Lung (tissue), 12 donors: ENCODE results near the gene SYN1. TPM values are rescaled to one million over a fixed set of nuclear protein-coding genes. Genes with fewer than 3 reads are reported as not detected.

ENCODE experiments used
- ATAC-seq: fragments of 200-7000 bp; cut with Tn5 transposase; one replicate; pipeline ENCODE4 v1.9.1; 2020; ENCODE audit warnings: moderate number of reproducible peaks; ENCODE audit not compliant: insufficient read depth, low FRiP score
- DNase-seq, 3 donors: peaks; one replicate each; pipeline ENCODE4 v3.0.0-alpha.2; 2013 to 2017
- H3K27ac ChIP-seq, 2 donors: one replicate each; pipeline ENCODE4 v1.5.1; 2013; ENCODE audit warnings: mild to moderate bottlenecking in 2 of 2, moderate library complexity in 2 of 2, control low read depth in 1 of 2, inconsistent platforms in 1 of 2, low read depth in 1 of 2, low read length in 1 of 2
- H3K27me3 ChIP-seq, 3 donors: one replicate each; pipeline ENCODE4 v1.5.1; 2013; ENCODE audit warnings: low read length in 2 of 3; ENCODE audit not compliant: control insufficient read depth in 3 of 3, insufficient read depth in 3 of 3
- H3K36me3 ChIP-seq, 4 donors: one replicate each; pipeline ENCODE4 v1.5.1; 2013; ENCODE audit warnings: low read length in 4 of 4, mild to moderate bottlenecking in 1 of 4, moderate library complexity in 1 of 4; ENCODE audit not compliant: control insufficient read depth in 4 of 4, insufficient read depth in 4 of 4
- H3K4me1 ChIP-seq, 5 donors: one replicate each; pipeline ENCODE4 v1.5.1; 2013; ENCODE audit warnings: low read length in 5 of 5, mild to moderate bottlenecking in 2 of 5, moderate library complexity in 1 of 5; ENCODE audit not compliant: control insufficient read depth in 5 of 5, insufficient read depth in 5 of 5
- H3K4me3 ChIP-seq: one replicate; pipeline ENCODE4 v1.5.1; 2013; ENCODE audit warnings: mild to moderate bottlenecking, control low read depth, moderate library complexity
- H3K9ac ChIP-seq, 2 donors: one replicate each; pipeline ENCODE4 v1.5.1; 2013; ENCODE audit warnings: low read length in 2 of 2, control low read depth in 1 of 2; ENCODE audit not compliant: insufficient read depth in 1 of 2
- H3K9me3 ChIP-seq, 4 donors: one replicate each; pipeline ENCODE4 v1.5.1; 2013; ENCODE audit warnings: low read length in 3 of 4, mild to moderate bottlenecking in 1 of 4, moderate library complexity in 1 of 4; ENCODE audit not compliant: control insufficient read depth in 4 of 4, insufficient read depth in 3 of 4
- WGBS, 2 donors: extraction: QIAGEN DNeasy Blood & Tissue Kit; methylation state at CpG; one replicate each; pipeline ENCODE4 v1.1.7; 2013; 5-methylcytosine and 5-hydroxymethylcytosine counted together
- polyA plus RNA-seq, 2 donors: library from polyadenylated mRNA; stranded (reverse); fragments of 200-250 nt; gene quantifications; one replicate each; pipeline ENCODE4 v1.2.1, GENCODE V29; 2013
- total RNA-seq, 2 donors: library from RNA; depleted of rRNA in 1 of 2; stranded (reverse); fragments of >200 nt in 1 of 2; gene quantifications; one replicate each; pipeline ENCODE4 v1.2.1, GENCODE V29; 2014 to 2021
- TF ChIP-seq, protein P1 (sequence below): IDR thresholded peaks from 2 replicates; pipeline ENCODE4 v1.5.1; 2012; ENCODE audit warnings: mild to moderate bottlenecking; ENCODE audit errors: control extremely low read depth, extremely low read depth
- donor health status: control.
- donor health status: control.
- donor health status: Bipolar disorder and iron deficiency.
- donor health status: healthy.
- donor health status: DM: yes; HTN: yes; CAD: no.

Gene SYN1
- total and polyA plus RNA-seq, 4 donors, result 0.11 to 4.5 (median 1.3) TPM

DNA sequence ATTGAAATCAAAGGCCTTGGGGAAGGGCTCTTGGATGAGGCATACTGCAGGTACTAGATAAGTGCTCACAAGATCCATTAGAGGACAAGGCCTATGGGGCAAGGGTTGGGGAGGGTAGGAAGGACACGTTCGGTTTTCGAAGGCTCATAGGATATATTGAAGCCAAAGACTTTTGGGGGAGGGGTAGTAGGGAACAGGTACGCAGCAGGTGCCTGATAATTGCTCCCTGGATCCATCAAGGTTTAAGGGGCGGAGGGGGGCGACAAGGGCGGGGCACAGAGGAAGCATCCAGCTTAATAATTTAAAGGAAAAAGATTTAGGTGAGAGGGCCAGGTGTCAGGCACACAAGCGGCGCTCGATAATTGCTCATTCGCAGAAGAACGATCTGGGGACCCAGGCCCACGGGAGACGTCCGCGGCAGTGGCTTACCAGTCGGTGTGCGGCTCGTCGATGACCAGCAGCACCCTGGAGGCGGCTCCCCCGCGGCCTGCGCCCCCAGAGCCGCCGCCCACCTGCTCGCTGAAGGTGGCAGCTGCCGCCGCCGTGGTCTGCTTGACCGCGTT, 653 bp downstream of the SYN1 start:
- ATAC-seq, result no peak
- TF ChIP-seq, protein P1, sequence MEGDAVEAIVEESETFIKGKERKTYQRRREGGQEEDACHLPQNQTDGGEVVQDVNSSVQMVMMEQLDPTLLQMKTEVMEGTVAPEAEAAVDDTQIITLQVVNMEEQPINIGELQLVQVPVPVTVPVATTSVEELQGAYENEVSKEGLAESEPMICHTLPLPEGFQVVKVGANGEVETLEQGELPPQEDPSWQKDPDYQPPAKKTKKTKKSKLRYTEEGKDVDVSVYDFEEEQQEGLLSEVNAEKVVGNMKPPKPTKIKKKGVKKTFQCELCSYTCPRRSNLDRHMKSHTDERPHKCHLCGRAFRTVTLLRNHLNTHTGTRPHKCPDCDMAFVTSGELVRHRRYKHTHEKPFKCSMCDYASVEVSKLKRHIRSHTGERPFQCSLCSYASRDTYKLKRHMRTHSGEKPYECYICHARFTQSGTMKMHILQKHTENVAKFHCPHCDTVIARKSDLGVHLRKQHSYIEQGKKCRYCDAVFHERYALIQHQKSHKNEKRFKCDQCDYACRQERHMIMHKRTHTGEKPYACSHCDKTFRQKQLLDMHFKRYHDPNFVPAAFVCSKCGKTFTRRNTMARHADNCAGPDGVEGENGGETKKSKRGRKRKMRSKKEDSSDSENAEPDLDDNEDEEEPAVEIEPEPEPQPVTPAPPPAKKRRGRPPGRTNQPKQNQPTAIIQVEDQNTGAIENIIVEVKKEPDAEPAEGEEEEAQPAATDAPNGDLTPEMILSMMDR, result no peak

DNA sequence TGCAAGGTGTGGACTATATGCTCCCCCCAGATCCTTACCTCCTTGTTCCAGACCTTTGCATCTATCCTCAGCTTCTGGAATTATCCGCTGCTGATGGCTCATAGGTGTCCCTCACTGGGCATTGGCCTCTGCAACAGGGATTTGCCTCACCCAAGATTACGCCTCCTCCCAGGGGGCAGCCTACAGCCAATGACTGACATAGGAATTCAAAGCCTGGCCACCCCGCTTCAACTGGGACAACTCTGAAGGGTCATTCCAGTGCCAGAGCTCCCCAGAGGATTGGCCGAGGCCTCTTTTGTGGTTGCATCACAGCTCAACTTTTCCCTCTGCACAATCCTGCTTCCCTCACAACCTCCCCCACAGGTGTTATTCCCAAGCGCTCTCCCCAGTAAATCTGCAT, 5.0 kb downstream of the SYN1 start:
- Histone ChIP-seq H3K9me3 (peaks cover 0 to 8% (median 2%) of the 10 kb centered on the region in 4 donors), H3K9ac (no peak overlapping the region), H3K27ac (no peak overlapping the region), H3K4me1 (no peaks in the 10 kb centered on the region), H3K27me3 (peaks cover 0 to 4% (median 3%) of the 10 kb centered on the region in 3 donors), H3K36me3 (no peaks in the 10 kb centered on the region), H3K4me3 (no peak overlapping the region)
- DNase-seq, result no peak
- TF ChIP-seq, protein P1, result no peak
- no peak for ATAC-seq
- WGBS, 2 donors, result 74 to 83% methylated on average over 5 of the region's 5 CpGs

More for the DNA sequence above, 653 bp downstream of the SYN1 start:
- 41 to 54% methylated on average over 28 to 32 of the region's 32 CpGs for WGBS, 2 donors
- Histone ChIP-seq H3K4me3 (no peak overlapping the region), H3K4me1 (peaks cover 0 to 4% (median 0%) of the 10 kb centered on the region in 5 donors), H3K27me3 (peaks cover 3 to 7% (median 3%) of the 10 kb centered on the region in 3 donors), H3K9ac (no peak overlapping the region), H3K36me3 (no peaks in the 10 kb centered on the region), H3K27ac (no peak overlapping the region), H3K9me3 (peaks cover 0 to 6% (median 0%) of the 10 kb centered on the region in 4 donors)
- DNase-seq, result no peak

DNA sequence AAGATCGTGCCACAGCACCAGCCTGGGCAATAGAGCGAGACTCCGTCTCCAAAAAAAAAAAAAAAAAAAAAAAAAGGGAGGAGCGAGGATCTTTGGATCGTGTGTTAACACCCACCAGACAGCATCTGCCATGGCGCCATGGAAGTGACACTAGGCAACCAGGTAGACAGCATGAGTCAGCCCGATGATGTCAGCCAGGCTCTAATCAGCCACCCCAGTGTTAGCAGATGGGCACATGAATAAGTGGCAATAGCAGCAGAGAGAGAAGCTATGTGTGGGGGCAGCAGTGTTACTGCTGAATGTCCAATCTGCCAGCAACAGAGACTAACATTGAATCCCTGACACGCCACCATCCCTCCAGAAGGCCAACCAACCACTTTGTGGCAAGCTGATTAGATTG, 6.6 kb downstream of the SYN1 start:
- Histone ChIP-seq H3K27me3 (peaks cover 0 to 3% (median 1%) of the 10 kb centered on the region in 3 donors), H3K9ac (no peak overlapping the region), H3K36me3 (no peaks in the 10 kb centered on the region), H3K9me3 (peaks cover 0 to 8% (median 2%) of the 10 kb centered on the region in 4 donors), H3K4me3 (no peak overlapping the region), H3K4me1 (no peaks in the 10 kb centered on the region), H3K27ac (no peak overlapping the region)
- DNase-seq (no peak), ATAC-seq (no peak)
- WGBS, 2 donors, result 84 to 91% methylated on average over 4 to 8 of the region's 8 CpGs
- TF ChIP-seq, protein P1, result no peak

GRCh38 chrX:47612418-47612817, 7.2 kb downstream of the SYN1 start:
- TF ChIP-seq, protein P1, result no peak
- Histone ChIP-seq H3K9me3 (peaks cover 0 to 8% (median 2%) of the 10 kb centered on the region in 4 donors), H3K9ac (no peak overlapping the region), H3K4me3 (no peak overlapping the region), H3K36me3 (no peaks in the 10 kb centered on the region), H3K27me3 (peaks cover 0 to 3% (median 0%) of the 10 kb centered on the region in 3 donors), H3K4me1 (no peaks in the 10 kb centered on the region), H3K27ac (no peak overlapping the region)
- no peak for ATAC-seq
- DNase-seq, result no peak
